Coronary artery (tissue), 2 donors: ENCODE data around the gene RHOU.

ENCODE experiments used
- DNase-seq: peaks from one replicate; pipeline ENCODE4 v3.0.0-alpha.2; 2017; ENCODE audit warnings: low spot score
- H3K27ac ChIP-seq, 2 donors: fragments of 200-600 bp; sonication (generic); one replicate each; pipeline ENCODE4 v1.5.1; 2016 to 2019
- H3K4me3 ChIP-seq: fragments of 200-600 bp; sonication (generic); 2 replicates; pipeline ENCODE4 v1.5.1; 2016; ENCODE audit warnings: mild to moderate bottlenecking, moderate library complexity
- CTCF ChIP-seq: fragments of 200-600 bp; sonication (generic); IDR thresholded peaks from one replicate; pipeline ENCODE4 v1.5.1; 2019; ENCODE audit warnings: antibody characterized with exemption

The RHOU gene

DNA sequence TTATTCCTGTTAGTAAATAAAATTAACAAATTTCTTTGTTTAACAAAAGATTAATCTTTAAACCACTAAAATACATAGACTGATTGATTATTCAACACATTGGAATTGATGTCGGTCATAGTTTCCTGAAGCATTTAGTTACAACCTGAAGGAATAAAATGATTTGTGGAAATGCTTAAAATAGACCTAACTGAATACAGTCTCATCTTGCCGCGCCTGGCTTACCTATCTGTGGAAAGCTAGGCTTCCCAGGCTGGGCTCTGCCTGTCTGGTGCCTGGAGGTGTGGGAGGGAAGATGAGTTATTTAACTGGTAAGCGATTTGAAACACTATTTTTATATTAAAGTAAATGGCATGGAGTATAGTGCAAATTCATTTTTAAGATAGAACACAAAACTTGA lies 10.2 kb downstream of the RHOU start:
- DNase-seq: no peak
- TF ChIP-seq CTCF: no peak
- H3K27ac ChIP-seq: no peak overlapping the region
- H3K4me3 ChIP-seq: no peak overlapping the region

DNA sequence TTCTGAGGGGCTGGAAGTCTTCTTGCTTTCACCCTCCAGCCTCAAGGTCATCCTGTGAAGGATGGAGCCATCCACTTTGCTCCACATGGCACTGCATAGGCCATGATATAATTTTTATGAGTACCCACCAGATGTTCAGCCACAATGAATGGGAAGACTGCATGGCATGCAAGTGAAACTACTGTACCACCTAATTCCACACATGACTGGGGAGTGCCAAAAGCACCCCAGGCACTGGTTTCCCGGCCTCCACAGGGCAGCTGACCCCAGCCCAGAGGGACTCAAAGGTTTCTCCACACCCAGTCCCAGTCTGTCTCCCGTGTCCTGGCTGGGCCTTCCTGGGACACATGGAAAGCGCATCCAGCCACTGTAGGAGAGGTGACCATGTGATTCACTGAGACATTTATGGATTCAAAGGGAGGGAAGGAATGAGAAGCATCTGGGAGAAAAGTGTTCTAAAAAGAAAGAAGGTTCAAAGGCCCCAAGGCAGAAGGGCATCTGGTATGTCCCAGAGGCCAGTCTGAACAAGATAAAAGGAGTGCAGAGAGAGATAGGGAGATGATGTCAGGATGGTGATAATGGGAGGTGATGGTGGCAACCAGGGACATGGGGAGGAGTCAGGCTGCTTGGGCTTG lies 12.1 kb downstream of the RHOU start:
- no peak for TF ChIP-seq CTCF
- DNase-seq: no peak
- Histone ChIP-seq H3K4me3 (no peak overlapping the region), H3K27ac (no peak overlapping the region)

- no peak for TF ChIP-seq CTCF
- DNase-seq: no peak
- H3K27ac ChIP-seq: no peak overlapping the region
Observed at GRCh38 chr1:228748029-228748428, 12.8 kb downstream of the RHOU start.

GRCh38 chr1:228748431-228748830 lies 13.2 kb downstream of the RHOU start:
- no peak overlapping the region for H3K4me3 ChIP-seq
- no peak overlapping the region for H3K27ac ChIP-seq
- TF ChIP-seq CTCF: no peak
- DNase-seq: no peak

More at GRCh38 chr1:228748029-228748428, 12.8 kb downstream of the RHOU start:
- H3K4me3 ChIP-seq: no peak overlapping the region

DNA sequence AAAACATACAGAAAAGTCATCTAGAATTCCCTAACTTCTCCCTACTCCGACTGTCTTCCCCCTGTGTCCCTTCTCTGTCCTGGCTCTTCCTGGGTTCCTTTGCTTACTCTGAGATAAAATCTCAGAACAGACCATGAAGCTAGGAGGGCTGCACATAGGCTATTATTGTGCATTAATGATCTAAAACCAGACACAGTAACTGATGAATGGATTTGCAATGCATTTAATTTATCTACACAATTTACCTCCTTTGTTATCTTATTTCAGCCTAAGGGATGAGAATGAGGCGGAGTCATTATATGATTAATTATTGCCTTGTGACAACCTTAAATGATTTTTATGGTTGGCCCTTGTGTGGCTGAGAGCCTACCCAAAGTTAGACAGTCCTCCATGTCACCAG lies 14.5 kb downstream of the RHOU start:
- no peak overlapping the region for H3K27ac ChIP-seq
- H3K4me3 ChIP-seq: no peak overlapping the region
- TF ChIP-seq CTCF: no peak
- no peak for DNase-seq

GRCh38 chr1:228750915-228751314 lies 15.6 kb downstream of the RHOU start:
- no peak overlapping the region for H3K4me3 ChIP-seq
- no peak overlapping the region for H3K27ac ChIP-seq
- TF ChIP-seq CTCF: no peak
- DNase-seq: no peak

GRCh38 chr1:228751360-228752098 lies 16.2 kb downstream of the RHOU start:
- no peak for DNase-seq
- no peak for TF ChIP-seq CTCF
- Histone ChIP-seq H3K27ac (no peak overlapping the region), H3K4me3 (no peak overlapping the region)
